ENCODE data around the gene TSKS.

The TSKS gene

DNA sequence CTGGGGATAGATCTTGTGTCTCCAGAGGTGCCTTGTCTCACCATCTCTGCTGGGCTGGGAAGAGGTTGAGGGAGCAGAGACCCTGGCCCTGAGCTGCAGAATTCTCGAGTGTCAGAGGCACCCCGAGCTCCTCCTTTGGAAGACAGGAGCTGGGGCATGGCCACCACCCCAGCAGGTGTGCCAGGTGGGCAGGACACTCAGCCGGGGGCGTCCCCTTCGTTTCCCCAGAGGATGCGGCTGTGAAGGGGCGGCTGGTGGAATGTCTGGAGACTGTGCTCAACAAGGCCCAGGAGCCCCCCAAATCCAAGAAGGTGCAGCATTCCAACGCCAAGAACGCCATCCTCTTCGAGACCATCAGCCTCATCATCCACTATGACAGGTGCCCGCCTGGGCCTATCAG, 35.5 kb upstream of the TSKS start:
- in situ Hi-C loops (cut with MboI; ENCODE audit: low sequenced_read_pairs): no loop called here

DNA sequence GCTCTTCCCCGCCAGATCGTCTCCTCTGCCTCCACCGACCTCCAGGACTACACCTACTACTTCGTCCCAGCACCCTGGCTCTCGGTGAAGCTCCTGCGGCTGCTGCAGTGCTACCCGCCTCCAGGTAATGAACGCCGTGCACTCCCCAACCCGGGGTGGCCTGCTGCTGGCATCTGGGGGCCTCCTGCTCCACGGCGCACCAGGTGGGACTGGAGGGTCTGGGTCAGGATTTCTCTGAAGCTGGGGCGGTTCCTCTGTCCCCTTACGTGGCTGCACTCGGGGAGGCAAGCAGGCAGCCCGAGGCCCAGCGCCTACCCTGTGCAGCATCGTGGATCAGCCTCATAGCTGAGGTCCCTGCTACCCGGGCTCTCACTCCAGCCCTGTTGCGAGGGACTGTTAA, 32.5 kb upstream of the TSKS start:
- in situ Hi-C loops (cut with MboI; ENCODE audit: low sequenced_read_pairs): no loop called here

DNA sequence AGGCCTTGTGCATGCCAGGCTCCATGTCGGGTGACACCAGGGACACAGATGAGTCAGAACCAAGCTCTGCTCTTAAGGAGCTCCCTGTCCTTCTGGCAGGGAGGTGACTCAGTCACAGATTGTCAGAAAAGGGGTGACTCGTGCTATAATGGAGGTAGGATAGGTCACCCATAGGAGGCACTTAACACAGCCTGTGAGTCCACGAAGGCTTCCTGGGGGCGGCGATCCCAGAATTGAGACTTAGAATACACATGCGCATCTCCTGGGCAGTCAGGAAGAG, 30.4 kb upstream of the TSKS start:
- in situ Hi-C loops (cut with MboI; ENCODE audit: low sequenced_read_pairs): no loop called here

DNA sequence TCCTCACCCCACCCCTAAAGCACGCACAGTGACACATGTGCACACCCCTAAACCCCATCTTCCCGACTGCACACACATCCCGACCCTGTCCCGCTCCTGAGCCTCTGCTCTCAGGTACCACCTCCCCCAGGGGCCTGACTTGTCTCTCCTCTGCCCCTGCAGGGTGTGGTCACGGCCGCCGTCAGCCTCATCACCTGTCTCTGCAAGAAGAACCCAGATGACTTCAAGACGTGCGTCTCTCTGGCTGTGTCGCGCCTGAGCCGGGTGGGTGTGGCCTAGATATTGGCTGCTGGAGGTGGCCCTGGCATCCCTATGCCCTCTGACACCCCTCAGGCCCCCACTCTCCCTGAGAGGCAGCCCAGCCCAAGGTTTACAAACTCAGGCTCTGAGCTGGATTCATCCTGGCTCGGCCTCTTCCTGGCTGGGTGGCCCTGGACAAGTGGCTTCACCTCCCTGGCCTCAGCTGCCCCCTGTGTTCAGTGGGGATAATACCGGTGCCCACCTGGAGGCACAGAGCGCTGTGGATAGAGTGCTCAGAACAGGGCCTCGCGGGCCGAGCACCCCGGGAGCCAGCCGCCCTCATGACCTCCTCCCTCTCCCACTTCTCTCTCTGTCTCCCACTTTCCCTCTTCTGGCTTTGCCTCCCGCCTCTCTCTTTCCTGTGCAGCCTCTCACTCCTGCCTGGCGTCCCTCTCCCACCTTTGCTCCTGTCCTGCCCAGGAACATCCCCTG, 29.9 kb upstream of the TSKS start:
- in situ Hi-C loops (cut with MboI; ENCODE audit: low sequenced_read_pairs): no loop called here

DNA sequence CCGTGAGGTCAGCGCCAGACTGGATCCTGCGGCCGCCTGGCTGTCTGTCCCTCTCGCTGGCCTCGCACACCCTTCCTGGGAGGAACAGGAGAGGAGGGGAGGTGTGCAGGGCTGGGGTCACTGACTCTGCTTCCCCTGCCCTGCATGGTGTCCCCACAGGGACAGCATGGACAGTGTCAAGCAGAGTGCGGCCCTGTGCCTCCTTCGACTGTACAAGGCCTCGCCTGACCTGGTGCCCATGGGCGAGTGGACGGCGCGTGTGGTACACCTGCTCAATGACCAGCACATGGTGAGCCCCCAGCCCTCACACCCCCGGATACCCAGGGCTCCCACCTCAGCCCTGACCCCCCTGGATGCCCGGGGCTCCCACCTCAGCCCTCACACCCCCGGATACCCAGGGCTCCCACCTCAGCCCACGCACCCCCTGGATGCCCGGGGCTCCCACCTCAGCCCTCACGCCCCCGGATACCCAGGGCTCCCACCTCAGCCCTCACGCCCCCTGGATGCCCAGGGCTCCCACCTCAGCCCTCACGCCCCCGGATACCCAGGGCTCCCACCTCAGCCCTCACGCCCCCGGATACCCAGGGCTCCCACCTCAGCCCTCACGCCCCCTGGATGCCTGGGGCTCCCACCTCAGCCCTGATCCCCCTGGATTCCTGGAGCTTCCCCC, 28.8 kb upstream of the TSKS start:
- in situ Hi-C loops (cut with MboI; ENCODE audit: low sequenced_read_pairs): no loop called here

DNA sequence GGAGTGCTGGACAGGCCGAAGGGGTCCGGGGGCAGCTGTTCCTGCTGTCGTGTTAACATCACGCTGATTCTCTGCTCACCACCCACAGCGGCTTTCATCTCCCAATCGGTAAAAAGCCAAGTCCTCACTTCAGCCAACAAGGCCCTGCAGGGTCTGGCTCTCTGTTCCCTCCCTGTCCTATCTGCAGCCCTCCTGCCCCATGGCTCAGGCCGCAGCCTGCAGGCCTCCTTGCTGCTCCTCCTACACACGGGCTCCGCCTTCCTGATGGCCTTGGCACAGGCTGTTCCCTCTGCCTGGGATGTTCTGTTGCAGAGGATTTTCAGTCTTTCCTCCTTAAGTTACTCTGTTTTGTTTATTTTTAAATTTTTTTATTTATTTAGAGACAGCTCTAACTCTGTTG, 27.8 kb upstream of the TSKS start:
- in situ Hi-C loops (cut with MboI; ENCODE audit: low sequenced_read_pairs): no loop called here

DNA sequence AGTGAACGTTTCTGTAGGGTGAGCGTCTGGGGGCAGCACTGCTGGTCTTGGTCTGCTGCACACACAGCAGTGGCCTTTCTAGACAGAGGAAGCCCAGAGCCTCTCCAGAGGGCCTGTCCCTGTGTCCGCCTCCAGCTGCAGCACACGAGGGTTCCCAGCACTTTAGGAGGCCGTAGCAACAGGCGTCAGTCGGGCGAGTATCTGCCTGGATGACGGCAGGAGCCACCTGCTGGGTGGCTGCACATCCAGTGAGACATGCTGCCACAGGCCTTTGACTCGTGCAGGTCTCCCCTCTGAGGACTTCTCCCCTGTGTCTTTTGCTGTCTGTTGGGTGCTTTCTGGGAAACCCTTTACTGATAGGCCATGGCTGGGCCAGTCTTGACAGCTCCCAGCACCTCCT, 25.8 kb upstream of the TSKS start:
- in situ Hi-C loops (cut with MboI; ENCODE audit: low sequenced_read_pairs): no loop called here

DNA sequence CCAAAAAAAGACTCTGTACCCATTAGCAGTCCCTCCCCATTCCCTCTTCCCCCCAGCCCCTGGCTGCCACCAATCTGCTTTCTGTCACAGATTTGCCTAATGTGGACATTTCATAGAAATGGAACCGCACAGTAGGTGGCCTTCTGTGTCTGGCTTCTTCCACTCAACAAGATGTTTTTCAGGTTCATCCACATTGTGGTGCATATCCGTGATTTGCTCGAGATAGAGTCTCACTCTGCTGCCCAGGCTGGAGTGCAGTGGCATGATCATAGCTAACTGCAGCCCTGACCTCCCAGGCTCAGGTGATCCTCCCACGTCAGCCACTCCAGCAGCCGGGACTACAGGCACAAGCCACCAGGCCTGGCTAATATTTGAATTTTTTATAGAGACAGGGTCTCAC, 24.6 kb upstream of the TSKS start:
- in situ Hi-C loops (cut with MboI; ENCODE audit: low sequenced_read_pairs): no loop called here

DNA sequence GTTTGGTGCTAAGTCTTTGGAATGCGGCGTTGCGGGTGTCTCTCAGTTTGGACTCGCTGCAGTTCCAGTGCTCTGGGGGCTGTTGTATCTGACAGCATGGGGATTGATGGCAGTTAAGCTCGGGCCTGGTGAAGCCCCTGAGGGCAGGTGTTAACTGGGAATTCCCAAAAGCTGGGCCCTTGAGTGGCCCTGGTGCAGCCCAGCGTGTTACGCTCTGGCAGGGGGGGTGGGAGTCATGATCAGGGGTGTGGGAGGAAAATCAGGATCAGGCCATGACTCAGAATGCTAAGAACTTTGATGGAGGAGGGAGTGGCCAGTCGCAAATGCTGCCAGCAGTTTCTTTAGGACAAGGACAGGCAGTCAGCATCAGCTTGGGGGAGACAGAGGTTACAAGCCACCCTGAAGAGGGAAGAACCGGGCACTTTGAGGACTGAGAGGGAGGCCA, 23.3 kb upstream of the TSKS start:
- in situ Hi-C loops (cut with MboI; ENCODE audit: low sequenced_read_pairs): no loop called here

DNA sequence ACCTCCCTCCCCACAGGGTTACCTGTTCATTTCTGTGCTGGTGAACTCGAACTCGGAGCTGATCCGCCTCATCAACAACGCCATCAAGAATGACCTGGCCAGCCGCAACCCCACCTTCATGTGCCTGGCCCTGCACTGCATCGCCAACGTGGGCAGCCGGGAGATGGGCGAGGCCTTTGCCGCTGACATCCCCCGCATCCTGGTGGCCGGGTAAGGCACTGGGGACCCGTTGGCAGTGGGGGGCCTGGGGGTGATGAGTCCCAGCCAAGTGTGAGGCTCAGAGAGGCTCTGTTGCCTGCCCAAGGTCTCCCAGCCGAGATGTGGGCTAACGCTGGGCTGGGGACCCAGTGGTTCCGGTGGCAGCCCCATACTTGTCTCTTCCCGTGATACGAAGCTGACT, 19.4 kb upstream of the TSKS start:
- in situ Hi-C loops (cut with MboI; ENCODE audit: low sequenced_read_pairs): no loop called here

DNA sequence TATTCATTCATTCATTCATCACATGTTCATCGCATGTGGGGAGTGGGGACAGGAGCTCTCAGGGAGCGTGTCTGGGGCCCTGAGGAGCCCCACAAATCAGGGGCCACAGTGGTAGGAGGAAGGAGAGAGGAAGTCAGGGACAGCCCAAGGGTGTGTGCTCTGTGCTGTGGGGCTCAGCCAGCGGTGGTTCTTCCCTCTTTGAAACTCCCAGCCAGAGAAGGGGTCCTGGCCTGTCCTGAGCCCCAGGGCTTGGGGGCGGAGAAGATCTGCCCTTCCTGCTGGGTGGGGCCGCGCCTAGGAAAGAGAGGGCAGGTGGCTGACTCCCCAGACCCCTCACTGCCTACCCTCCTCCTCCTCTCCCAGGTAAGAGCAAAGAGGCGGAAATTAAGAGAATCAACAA, 18.3 kb upstream of the TSKS start:
- in situ Hi-C loops (cut with MboI; ENCODE audit: low sequenced_read_pairs): no loop called here

DNA sequence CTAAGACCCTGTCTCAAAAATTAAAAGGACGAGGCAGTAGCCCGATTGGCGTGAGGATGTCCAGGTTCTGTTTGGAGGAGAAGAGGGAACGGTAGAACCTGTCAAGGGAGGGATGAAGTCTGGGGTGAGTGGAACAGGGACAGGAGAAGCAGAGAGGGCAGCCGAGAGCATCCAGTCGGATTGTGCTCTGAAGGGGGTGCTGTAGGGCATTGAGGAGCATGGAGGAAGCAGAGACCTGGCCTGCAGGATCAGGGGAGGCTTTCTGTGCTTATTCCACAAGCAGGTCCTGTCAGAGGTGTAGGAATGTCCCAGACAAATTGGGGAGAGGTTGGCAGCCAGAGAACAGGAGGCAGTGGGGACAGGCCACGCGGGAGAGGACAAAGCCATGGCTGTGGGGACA, 17.8 kb upstream of the TSKS start:
- in situ Hi-C loops (cut with MboI; ENCODE audit: low sequenced_read_pairs): no loop called here

DNA sequence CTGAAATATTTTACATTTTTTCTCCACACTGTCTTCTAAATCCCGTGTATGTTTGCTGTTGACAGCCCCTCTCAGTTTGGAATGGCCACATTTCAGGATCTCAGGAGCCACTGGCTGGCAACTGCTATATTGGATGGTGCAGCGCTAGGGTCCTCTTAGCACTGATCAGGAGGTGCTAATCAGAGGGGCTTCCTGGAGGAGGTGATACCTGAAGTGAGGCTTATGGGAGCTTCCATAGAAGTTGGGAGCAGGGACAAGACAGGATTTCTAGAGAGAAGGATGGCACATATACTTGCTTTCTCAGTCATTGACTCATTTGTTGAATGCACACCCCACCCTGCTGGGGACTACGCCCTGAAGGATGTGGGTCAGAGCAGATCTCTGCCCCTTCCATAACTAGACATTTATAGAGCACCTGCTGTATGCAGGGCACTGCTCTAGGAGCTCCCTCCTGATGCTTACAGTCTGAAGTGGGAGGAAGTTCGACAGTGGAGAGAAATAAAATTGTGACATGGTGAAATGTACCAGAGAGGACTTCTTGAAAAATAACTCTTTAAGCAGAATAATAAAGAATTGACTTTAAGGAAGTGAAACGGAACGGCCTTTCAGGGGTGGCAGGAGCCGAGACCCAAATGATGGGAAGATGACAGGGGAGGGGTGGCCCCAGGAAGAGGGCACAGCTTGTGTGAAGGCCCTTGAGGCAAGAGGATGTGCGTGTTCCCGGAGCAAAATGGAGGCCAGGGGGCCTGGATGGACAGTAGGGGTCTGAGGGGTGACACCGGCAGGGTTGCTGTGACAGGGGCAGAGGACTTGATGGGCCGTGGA, 16.8 kb upstream of the TSKS start:
- in situ Hi-C loops (cut with MboI; ENCODE audit: low sequenced_read_pairs): no loop called here

DNA sequence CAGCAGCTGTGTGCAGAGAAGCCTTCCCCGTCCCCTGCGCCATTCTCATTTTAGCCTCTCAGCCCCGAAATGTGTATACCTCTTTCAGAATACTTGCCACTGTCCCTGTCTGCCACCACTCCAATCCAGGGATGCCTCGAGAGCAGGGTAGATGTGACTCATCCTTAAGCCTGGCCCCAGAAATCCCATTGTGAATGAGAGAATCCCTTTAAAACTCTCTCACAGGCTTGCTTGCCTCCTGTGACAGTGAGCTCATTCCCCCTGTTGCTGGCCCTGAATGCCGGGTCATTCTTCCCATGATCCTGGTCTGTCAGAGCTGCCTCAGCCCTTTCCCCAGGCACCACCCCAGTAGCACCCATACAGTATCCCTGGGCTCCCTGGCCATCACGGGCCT, 13.3 kb upstream of the TSKS start:
- in situ Hi-C loops (cut with MboI; ENCODE audit: low sequenced_read_pairs): no loop called here

DNA sequence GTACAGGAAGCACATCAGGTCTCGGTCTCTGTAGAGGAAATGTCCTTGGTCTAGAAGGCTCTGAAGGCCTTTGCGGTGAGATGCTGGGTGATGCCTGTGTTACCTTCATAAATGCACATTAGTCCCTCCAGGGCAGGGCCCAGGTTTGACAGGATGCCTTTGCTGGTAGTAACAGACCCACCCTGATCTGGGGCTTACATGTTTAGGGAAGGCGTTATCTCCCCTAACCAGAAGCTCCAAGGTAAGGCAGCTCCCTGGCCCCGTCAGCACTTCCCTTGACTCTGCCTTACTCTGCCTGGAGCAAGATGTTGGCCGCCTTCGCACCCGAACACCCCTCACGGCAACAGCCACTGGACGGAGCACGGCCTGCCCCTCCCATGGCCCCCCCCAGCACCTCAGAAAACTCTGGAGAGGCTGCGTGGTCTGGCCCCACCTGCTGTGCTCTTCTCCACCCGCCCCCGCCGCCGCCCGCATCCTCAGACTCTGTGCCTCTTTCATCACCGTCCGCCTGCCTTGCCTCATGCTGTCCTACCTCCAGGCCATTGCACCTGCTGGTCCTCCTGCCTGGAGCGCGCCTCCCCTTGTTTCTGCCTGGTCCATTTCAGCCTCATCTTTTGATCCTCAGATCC, 12.8 kb upstream of the TSKS start:
- in situ Hi-C loops (cut with MboI; ENCODE audit: low sequenced_read_pairs): no loop called here

DNA sequence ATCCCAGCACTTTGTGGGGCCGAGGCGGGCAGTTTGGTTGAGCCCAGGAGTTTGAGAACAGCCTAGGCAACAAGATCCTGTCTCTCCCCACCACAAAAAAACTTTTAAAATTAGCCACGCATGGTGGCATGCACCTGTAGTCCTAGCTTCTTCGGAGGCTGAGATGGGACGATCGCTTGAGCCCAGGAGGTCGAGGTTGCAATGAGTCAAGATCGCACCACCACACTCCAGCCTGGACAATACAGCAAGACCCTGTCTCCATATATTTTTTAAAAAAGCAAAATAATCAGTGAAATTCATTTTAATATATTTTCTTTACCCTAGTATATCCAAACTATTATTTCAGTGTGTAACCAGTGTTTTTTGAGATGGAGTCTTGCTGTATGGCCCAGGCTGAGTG, 11.9 kb upstream of the TSKS start:
- in situ Hi-C loops (cut with MboI; ENCODE audit: low sequenced_read_pairs): no loop called here

DNA sequence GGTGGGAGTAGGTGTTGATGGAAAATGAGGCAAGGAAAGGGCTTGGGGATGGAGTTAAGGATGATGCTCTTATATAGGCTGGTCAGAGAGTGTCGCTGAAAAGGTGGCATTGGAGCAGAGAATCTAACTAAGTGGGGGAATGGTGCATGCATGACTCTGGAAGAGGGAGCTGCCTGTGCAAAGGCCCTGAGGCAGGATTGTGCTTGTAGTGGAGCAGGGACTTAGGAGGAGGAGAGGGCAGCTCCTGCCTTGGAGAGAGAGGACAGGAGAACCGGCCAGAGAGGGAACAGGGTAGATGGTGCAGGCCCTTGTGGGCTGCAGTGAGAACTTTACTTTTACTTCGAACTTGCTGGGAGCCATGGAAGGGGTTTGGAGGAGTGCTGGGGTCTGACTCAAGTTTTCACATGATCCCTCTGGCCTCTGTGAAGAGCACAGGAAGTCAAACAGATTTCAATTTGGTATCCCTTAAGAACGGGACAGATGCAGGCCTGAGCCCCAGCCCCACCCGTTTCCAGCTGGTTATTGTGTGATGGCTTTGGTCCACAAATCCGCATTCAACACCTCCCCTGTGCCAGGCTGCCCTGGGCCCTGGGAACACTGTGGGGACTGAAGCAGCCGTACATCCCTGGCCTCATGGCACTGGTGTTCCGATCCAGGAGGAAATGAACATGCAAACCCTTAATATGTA, 10.7 kb upstream of the TSKS start:
- in situ Hi-C loops (cut with MboI; ENCODE audit: low sequenced_read_pairs): no loop called here

DNA sequence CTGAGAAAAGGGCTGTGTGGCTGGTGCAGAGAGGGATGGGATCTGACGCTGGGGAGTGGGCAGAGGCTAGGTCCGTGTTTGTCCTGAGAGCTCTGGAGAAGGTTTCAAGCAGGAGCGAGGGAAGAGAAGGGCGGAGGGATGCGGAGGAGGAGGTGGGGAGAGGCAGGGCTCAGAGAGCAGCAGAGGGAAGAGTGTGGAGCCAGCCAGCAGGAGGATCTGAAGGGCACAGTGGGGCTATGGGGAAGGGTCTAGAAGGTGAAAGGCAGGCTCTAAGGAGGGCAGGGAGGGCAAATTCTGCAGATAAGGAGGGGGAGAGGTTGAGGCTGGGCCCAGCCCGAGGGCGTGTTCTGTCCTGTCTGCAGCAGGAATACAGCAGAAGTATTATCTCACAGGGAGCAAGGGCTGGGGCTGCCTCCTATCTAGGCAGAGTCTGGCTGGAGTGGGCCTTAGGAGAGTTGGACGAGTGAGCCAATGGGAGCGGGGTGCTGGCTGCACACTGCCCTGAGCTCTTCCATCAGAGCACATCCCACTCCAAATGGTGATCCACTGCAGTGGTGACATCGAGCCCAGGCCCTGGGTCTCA, 9.8 kb upstream of the TSKS start:
- in situ Hi-C loops (cut with MboI; ENCODE audit: low sequenced_read_pairs): no loop called here

DNA sequence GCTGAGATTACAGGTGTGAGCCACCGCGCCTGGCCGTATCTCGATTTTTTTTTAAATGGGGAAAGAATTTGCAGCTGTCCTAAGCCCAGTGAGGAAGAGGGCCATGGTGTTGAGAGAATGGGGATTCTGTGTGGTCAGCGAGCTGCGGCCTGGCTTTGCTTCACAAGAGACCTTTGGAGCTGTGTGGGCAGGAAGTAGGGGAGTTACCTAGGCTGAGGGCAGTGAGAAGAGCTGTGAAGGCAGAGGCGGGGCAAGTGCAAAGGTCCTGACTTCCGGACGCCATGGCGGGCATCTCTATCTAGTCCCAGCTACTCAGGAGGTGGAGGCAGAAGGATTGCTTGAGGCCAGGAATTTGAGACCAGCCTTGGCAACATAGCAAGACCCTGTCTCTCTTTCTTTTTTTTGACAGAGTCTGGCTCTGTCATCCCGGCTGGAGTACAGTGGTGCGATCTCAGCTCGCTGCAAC, 8.6 kb upstream of the TSKS start:
- in situ Hi-C loops (cut with MboI; ENCODE audit: low sequenced_read_pairs): no loop called here

DNA sequence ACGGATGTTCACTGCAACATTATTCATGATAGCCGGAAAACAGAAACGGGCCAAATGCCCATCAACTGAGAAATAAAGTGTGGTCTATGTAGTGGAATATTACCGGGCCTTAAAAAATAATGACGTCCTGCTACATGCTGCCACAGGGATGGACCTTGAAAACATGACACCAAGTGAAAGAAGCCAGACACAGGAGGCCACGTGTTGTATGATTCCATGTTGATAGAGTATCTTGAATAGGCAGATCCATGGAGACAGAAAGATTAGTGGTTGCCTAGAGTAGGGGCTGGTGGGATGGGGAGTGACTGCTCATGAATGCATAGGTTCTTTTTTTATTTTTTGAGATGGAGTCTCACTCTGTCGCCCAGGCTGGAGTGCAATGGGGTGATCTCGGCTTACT, 7.4 kb upstream of the TSKS start:
- in situ Hi-C loops (cut with MboI; ENCODE audit: low sequenced_read_pairs): no loop called here
